Stimulated activated CD8-positive, alpha-beta memory T cell treated with anti-CD3 and anti-CD28 coated beads, Interleukin-15, amount 100 ng/mL, for 48 hours (primary cell): ENCODE results near the gene FREM1.

Experiments
- DNase-seq, 2 donors: peaks; one replicate each; pipeline ENCODE4 v3.0.0-alpha.2; 2020; ENCODE audit warnings: low read depth in 2 of 2

Gene FREM1

DNA sequence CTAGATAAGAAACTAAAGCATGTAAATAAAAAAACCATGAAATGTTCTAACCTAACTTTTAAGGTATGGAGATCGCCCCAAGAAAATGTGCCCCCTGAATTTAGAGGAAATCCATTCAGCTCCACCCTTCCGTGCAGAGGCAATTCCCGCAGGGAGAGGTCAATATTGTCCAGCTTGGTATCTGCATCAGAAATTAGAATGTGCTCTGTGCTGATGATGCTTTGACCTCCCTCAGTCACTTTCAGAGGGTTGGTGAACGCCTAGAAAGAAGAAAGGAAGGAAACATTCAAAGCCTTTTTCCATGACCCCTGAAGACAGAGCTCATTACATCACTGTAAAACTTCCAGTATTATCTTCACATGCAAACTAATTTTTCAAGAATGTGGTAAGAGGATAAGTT is 91.0 kb downstream of the FREM1 start:
- DNase-seq: no peak

DNA sequence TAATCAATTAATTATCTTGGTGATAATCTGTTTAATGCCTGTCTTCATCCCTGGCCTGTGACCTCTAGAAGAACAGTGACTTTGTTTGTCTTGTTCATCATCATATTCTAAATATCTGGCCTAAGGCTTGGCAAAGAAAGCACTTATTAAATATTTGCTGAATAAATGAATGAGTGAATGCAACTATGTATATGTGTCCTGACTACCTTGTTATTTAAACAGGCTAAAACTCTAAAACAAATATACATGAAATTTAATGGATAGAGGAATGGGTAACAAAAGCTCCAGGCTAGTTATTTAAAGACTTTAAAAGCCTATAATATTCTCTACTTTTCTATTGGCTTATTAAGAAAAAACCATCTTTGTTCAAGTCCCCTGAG is 96.0 kb downstream of the FREM1 start:
- DNase-seq: no peak

DNA sequence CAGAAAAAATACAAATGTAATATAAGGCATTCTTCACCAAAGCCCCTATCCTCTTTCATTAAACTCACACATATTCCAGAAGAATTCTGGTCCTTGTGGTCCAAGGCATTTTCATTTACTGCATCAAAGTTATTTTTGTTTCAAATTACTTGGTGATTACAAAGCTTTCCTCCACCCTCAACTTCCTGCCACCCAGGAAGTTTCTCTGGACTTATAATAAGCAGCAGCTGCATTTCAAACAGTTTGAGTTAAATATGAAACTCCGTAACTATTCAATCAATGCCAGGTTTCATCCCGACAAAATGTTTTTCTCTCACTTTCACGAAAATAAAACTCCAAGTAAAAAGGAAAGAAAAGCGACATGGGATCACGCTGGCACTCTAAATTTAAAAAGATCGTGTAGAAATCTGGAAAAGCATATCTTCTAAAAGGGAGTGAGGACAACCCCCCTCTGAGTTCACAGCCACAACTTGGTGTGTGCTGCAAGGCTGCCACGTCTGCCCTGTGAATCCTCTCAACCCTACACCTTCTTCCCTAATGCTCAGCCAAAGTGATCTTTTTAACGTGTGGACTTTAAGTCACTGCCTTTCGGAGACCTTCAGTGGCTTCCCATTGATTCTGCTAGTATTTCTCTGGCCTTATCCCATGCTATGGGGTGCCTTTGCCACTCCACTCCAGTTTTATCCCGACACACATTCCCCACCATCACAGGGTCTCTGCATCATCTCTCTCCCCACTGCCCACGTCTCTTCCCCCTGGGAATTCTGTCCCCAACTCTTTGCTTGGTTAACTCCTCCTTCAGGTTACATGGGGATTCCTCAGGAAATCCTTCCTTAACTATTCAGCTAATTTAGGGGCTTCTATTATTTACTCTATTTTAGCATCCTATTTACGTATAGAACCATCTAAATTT is 96.6 kb downstream of the FREM1 start:
- no peak for DNase-seq

DNA sequence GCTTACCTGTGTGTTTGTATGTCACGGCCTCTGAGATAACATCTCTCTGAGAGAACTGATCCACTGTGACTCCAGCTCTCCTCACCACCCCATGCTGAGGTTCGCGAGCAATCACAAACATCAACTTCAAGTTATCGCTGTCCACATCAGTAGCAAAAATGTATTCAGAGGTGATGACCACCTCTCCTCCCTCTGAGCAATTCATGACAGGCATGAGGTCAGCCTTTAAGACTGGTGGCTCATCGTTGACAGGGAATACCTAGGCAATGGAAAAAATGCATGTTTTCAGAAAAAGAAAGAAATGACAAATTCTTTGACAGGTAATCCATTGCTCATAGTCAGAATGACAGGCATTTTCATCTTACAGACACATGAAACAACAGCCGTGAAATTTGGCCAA is 97.4 kb downstream of the FREM1 start:
- DNase-seq: no peak

DNA sequence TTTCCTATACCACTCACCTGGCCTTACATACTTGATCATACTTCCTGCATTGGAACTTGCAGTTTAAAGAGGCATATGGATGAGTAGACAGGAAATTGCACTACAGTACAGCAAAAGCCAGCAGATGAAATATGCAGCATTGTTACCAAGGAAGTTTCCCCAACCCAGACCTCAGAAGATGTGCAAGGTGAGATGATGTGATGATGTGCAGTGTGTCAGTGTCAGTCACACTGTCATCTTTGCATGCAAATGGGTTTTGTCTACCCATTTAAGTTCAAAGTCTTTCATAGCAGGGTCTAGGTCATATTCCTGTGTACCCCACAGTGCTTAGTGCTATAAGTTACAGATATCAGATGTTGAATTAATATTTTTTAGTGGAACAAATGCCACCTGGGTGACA is 98.4 kb downstream of the FREM1 start:
- no peak for DNase-seq

DNA sequence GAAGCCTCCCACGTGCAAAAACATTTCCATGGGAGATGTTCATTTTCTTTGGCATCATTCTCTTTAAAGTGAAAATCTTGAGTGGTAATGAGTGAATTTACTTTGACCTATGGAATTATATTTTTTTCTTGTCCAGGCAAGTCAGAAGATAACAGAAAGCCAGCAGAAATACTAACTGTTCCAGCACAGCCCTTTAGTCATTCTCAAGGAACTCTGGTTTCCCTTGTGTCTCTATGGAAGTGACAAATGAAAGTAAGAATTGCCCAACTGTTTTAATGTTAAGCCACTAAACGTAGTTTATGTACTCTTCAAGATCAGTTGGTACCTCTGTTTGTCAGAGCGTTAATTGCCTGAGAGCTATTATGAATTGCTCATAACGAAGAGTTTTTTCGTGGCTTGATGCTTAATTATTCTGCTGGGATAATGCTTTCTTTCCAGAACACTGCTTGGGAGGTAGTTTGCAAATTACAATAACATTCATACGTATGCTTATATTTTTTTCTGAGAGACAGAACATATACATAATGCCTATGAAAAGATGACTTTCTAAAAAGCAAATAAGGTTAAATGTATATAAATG is 103.2 kb downstream of the FREM1 start:
- no peak for DNase-seq

DNA sequence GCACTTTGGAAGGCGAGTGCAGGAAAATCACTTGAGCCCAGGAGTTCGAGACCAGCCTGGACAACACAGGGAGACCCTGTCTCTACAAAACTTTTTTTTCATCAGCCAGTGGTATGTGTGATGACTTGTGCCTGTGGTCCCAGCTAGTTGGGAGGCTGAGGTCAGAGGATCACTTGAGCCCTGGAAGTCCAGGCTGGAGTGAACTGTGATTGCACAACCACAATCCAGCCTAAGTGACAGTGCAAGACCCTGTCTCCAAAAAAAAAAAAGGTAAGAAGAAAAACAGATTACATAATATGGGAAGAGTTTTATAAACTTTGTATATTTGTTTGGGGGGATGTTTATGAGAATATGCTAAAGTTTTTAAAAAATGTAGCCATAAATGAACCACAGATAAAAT is 111.2 kb downstream of the FREM1 start:
- DNase-seq: no peak

DNA sequence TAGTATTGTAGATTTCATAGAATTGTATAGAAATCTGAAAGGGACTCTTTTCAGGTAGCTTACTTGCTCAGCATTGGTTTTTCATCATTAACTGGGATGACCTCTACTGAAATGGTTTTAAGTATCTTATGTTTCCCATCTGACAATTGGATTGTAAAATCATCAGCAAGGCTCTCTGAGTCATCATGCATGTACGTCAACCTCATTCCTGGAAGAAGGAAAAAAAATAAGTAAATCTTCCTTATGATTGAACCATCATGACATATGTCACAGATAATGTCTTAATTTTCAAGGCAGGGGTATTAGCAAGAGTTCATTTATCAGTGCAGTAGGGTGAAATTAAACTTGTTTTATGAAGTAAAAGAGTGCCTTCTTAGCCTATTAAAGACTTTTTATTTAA is 112.8 kb downstream of the FREM1 start:
- no peak for DNase-seq

DNA sequence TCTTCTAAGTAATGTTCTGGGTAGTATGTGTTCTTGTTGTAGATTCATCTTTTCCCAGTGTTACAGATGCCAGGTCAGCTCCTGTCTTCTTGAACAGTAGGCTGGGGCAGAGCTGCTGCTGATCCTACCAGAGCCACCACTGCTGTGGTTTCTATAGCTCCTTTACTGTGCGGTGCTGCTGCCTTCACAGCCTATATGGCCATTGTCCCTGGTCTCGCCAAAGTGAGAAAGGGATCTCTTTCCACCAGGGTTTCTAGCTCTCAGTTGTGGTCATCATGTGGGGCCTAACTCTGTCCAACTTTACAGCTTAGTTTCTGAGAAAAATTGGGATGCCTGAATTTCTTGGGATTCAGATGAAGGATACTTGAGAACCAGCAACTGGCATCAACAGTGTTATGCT is 116.8 kb downstream of the FREM1 start:
- no peak for DNase-seq

DNA sequence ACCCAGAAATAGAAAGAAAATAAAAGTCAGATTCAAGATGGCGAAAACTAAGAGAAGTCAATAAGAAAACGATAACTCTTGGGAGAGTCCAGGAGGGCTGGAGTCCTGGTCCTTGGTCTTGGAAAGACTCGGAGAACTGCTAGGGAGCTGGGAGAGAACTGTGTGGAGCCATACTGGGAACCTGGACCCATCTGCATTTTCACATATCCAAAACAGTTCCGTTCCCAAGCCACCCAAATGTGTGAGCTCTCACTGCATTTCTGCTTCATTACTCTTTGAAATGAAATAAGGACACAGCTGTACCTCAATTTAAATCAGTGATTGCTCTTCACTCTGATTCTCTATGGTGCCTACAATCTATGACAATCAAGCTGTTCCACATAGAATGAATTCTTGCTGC is 119.6 kb downstream of the FREM1 start:
- no peak for DNase-seq

DNA sequence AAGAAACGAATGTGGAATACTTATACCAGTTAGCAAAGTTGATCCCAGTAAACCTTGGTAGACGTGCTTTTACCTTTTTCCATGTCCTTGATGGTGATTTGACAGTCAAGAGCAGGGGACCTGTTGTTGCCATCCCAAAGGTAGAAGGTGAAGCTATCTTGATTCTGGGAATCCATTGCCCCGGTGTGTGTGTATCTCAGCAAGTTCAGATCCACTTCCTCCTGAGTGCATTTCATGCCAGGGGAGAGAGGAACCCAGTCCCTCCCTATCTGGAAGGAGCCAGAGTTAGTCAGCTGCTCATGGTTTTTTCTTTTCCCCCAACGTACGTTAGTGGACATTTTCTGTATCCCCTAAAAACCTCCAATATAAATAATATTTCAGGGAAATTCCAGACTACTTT is 121.4 kb downstream of the FREM1 start:
- DNase-seq: no peak

DNA sequence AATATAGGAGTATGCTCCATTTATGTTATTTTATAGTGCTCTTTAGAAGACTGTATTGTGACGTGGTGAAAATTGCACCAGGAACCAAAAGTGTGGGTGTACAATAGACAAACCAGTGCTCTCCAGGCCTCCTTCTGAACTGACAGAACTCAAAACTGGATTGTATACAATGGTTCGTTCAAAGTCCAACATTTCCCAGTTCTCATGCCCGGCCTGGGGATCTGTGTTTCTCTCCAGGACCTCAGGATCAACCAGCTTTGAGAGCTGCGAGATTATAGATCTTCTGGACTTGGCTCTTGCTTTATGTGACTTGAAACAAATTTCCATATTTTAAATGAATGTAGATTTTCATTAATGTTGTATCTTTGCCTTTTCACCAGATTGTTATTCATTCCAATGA is 126.9 kb downstream of the FREM1 start:
- no peak for DNase-seq

DNA sequence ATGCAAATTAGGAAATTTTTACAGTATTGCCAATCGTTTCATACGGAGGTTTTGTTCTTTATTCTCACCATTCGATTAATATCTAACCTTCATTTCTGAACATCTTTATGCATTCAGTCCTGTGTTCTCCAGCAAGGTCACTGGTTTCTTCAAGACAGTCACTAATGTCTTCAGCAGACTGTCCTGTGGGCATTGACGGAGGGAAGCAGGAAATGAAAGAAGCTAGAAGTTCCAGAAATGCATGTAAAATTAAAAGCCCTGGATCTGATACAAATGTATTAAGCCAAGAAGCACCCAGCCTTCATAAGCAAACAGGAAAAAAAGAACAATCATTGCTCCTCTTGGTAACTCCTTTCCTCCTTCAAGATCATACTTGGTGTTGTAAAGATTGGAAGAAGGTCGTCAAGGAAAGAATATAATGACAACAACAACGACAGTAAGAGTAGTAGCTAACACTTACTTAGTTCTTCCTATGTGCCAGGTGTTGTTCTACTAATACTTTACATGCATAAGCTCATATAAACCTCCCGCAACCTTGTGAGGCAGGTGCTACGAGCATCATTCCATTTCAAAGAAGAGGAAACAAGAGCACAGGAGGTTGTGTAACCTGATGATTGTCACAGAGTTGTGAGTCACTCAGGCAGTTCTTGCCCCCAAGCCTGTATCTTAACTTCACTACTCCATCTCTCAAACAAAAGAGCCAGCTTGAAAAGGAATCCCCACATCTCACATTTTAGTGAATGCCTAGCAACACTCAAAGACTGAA is 127.8 kb downstream of the FREM1 start:
- no peak for DNase-seq

DNA sequence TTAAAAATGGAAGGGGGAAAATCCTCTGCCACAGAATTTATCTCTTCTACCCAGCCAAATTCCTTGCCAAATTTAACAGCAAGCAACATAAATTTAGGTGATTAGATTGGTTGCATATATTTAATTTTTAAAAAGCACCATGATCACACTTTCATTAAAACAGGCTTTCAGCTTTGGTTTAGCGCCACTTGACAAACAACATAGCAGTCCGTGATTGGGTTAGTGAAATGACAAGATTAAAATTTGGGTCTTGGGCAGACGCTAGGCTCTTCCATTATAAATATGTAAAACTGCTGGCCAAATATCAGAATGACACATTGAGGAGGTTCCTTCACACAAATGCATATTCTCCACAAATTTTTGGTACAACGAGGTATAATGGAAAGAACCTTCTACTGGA is 129.5 kb downstream of the FREM1 start:
- no peak for DNase-seq

DNA sequence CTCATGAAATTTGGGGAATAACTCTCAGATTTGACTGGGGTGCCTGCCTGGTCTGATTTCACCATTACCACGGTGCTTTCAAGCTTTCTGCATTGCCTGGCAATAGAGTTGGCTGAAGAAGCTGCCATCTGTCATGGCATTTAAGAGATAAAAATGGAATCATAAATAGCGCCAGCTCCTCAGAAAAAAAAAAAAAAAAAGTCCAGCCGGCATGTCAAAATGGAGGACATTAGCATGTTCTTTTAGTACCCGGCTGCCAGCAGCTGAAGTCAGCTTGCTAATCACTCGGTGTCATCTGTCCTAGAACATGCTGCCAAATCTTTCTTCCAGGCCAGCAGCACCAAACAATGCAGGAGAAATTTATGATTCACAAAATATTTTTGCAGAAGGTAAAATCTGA is 130.0 kb downstream of the FREM1 start:
- DNase-seq: no peak

DNA sequence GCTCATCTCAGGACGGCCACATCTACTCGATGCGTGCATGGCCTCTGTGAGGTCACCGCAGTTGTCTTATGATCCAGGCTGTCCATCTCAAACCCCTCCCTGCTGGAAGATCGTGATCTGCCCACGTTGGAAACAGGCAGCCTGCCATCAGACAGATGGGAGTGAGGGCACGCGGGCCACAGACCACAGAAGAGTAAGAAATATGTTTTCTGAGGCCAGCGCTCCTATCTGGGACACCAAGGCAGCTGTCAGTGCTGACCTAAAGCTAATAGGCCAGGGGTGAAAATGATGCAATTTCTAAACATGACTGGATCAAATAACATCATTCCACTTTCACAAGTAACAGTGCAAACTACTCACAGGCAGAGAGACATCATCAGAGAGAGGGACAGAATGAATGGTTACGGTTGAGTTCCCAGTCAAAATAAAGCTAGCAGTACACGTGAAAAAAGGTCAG is 130.6 kb downstream of the FREM1 start:
- no peak for DNase-seq

DNA sequence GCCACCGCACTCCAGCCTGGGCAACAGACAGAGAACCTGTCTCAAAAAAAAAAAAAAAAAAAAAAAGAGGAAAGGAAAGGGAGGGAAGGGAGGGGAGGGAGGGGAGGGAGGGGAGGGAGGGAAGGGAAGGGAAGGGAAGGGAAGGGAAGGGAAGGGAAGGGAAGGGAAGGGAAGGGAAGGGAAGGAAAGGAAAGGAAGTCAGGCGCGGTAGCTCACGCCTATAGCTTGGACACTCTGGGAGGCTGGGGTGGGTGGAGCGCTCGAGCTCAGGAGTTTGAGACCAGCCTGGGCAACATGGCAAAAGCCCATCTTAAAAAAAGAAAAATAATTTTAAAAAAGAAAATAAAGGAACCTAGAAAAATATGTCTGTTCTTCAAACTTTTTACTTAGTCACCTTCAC is 131.7 kb downstream of the FREM1 start:
- no peak for DNase-seq

DNA sequence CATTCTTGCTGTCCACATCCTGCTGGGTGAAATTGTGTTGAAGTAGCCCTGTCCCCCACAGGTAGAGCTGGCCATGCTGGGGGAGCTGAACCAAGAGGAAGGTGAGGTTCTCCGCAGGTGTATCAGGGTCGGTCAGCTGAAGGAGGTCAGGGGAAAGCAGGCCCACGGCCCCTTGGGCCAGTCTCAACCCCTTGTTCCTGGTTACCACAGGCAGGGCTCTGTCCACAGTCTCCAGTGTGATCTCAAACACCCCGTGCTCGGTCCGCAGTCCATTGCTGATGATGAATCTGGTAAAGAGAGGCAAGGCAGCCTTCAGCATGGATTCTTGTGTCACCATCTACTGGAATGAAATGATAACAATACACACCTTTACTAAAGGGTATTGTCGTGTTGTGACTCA is 134.3 kb downstream of the FREM1 start:
- no peak for DNase-seq

DNA sequence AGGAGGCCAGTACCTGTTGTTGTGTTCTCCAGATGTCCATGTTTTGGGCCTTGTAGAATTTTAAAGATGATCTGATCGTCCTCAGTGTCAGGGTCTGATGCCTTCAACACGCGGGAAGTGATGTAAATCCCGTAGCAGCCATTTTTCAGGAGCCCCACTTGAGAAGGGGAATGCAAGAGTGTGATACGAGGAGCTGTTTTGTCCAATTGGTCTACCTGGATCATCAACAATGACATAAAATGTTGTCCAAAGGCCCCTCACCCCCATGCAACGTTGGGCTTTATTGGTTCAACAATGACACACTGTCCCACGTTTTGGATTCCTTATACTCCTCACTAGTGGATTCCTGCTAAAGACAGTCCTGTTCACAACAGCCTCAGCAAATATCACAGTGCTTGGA is 139.6 kb downstream of the FREM1 start:
- no peak for DNase-seq

DNA sequence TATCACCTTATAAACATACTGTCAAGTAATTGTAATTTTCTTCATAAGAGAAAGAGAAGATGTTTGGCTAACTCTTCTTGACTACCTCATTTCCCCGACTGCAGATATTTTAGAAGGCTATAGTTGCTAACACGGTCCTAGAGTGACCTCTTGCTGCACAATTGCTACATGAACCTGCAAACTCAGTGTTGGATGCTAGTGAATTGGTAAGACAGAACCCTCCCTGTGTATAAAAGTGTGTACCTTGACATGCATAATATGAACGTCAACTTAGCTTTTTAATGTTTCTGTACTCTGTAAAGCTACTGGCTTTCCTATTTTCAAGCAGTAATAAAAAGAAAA is 141.0 kb downstream of the FREM1 start:
- no peak for DNase-seq

DNA sequence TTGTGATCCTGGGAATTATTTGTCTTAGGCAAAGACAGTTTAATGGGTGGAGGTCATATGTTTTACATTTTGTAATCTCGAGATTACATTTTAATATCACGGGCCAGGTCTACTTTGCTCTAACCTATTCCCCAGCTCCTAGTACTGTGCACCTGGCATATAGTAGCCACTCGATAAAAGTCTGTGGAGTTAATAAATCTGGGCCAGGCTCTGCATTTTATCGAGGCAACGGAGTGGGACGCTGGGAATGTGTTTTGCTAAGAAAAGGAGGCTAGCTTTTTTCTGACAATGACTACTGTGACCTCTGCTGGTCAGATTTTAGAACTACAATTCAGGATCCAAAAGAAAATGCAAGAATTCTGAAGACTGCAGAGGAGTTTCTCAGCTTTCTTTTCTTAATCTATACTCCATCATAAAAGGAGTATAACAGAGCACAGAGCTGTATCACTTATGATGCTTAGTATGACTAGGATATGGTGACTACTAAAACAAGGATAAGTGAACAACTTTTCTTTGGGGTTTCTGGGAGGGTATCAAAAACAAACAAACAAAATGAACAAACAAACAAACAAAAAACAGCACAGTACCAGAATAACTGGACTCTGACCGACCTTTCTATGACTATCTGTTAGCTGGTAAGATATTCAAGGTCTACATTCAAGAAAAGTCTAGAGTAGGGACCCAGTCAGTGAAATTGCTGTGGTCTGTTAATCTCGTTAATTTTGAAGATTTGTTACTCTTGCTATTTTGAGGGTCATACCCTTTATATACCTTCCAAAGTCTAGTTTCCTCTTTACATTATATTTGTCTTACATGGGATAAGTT is 141.6 kb downstream of the FREM1 start:
- no peak for DNase-seq

DNA sequence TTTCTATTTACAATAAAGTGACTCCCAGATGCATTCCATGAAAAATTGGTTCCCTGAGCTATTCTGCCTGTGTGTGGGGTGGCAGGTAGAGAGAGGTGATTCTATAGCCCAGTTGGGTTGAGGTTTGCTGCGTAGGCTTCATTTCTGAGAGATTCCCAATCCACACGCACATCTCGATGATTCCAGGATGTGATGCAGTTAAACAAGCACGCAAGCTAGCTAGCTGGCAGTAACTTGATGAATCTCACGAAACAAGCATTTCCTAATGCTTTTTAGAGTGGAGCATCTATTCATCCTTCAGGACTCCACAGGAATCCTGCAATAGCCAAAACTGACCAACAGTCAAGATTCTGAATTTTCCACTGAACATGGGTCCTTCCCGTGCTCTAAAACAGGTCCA is 143.9 kb downstream of the FREM1 start:
- DNase-seq: no peak
